T-helper 2 cell treated with Interferon-gamma antibody and Interleukin-4, amounts not matched to agents 5 μg/mL and 100 μg/mL, for 36 hours (primary cell): Measurements from ENCODE around the gene LURAP1L.

Experiments used
- DNase-seq: peaks from one replicate; pipeline ENCODE4 v3.0.0; 2021; ENCODE audit warnings: low spot score
- H3K27ac Mint-ChIP-seq: one replicate; pipeline ENCODE4 v1.8.0; 2021; ENCODE audit warnings: mild to moderate bottlenecking, mixed read lengths
- H3K27me3 Mint-ChIP-seq: one replicate; pipeline ENCODE4 v1.8.0; 2021; ENCODE audit warnings: low read depth, mixed read lengths
- H3K36me3 Mint-ChIP-seq: one replicate; pipeline ENCODE4 v1.8.0; 2021; ENCODE audit warnings: low read depth, mixed read lengths
- H3K4me1 Mint-ChIP-seq: one replicate; pipeline ENCODE4 v1.8.0; 2021; ENCODE audit warnings: low read depth, mixed read lengths
- H3K4me3 Mint-ChIP-seq: one replicate; pipeline ENCODE4 v1.8.0; 2022; ENCODE audit warnings: mild to moderate bottlenecking, moderate library complexity, mixed read lengths
- H3K9me3 Mint-ChIP-seq: one replicate; pipeline ENCODE4 v1.8.0; 2021; ENCODE audit warnings: mixed read lengths

LURAP1L gene

DNA sequence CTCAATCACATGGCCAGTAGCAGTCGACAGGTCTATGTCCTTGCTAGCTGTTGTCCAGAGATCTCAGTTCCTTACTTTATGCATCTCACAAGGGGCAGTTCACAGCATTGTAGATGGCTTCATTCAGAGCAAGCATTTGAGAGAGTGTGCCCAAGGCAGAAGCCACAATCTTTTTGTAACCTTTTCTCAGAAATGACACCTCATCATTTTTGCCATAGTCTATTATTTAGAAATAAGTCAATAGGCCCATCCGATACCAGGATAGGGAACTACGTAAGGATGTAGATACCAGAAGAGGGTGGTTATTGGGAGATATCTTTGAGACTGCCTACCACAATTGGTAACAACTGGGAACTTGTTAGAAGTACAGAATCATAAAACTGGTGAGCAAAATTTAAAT, 37.1 kb downstream of the LURAP1L start:
- no peaks in the 10 kb centered on the region for H3K36me3 Mint-ChIP-seq
- no peak for DNase-seq
- H3K4me3 Mint-ChIP-seq = no peak overlapping the region
- H3K9me3 Mint-ChIP-seq = peaks cover 12% of the 10 kb centered on the region
- H3K27me3 Mint-ChIP-seq = no peaks in the 10 kb centered on the region
- H3K27ac Mint-ChIP-seq = no peak overlapping the region
- no peaks in the 10 kb centered on the region for H3K4me1 Mint-ChIP-seq

- Mint-ChIP-seq H3K36me3 (no peaks in the 10 kb centered on the region), H3K27ac (no peak overlapping the region), H3K27me3 (no peaks in the 10 kb centered on the region), H3K9me3 (peaks cover 12% of the 10 kb centered on the region), H3K4me3 (no peak overlapping the region), H3K4me1 (no peaks in the 10 kb centered on the region)
- no peak for DNase-seq
Observed at GRCh38 chr9:12812710-12813109, 37.9 kb downstream of the LURAP1L start.

GRCh38 chr9:12813533-12813932, 38.7 kb downstream of the LURAP1L start:
- H3K4me3 Mint-ChIP-seq = no peak overlapping the region
- no peak for DNase-seq
- H3K36me3 Mint-ChIP-seq = no peaks in the 10 kb centered on the region
- H3K9me3 Mint-ChIP-seq = peaks cover 17% of the 10 kb centered on the region
- H3K27me3 Mint-ChIP-seq = no peaks in the 10 kb centered on the region
- no peak overlapping the region for H3K27ac Mint-ChIP-seq
- no peaks in the 10 kb centered on the region for H3K4me1 Mint-ChIP-seq

DNA sequence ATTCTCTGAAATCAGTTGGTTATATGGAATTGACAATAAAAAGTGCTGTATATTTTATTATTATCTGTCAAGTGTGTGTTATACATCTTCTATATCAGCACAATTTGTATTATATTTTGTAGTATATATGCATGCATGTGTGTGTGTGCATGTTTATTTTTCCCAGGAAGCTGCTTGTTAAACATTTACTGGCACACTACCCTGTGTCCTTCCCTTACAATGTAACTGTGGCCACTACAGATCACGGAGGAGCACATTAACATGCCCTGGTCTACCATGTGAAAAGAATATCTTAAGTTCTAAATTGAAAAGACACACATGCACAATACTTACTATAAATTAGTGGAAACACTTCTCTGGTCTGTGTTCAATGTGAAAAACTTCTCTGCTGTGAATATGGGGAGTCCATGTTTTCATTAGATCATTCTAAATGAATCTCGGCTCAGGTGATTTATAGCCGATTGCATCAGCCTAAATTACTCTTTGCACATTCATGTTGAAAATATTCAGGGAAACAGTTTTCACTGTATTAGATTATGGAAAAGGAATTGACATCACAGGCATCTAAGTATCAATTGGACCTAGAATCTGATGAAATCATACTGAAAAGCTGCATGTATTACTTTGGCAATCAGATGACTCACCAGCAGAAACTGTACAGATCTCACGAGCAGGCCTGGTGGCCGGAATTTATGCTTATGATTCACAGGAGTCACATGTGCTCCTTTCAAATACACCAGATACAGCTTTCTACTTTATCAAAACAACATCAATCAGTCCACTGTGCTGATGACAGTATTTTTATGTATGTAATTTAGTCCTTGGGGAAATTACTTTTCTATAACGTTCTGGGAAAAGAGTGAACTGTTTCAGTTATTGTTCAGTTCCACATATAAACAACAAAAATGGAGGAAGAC, 39.4 kb downstream of the LURAP1L start:
- DNase-seq = no peak
- H3K27me3 Mint-ChIP-seq = no peaks in the 10 kb centered on the region
- peaks cover 18% of the 10 kb centered on the region for H3K9me3 Mint-ChIP-seq
- no peak overlapping the region for H3K4me3 Mint-ChIP-seq
- no peak overlapping the region for H3K27ac Mint-ChIP-seq
- no peaks in the 10 kb centered on the region for H3K4me1 Mint-ChIP-seq
- H3K36me3 Mint-ChIP-seq = no peaks in the 10 kb centered on the region

- Mint-ChIP-seq H3K9me3 (peaks cover 13% of the 10 kb centered on the region), H3K36me3 (no peaks in the 10 kb centered on the region), H3K4me1 (no peaks in the 10 kb centered on the region), H3K27ac (no peak overlapping the region), H3K27me3 (no peaks in the 10 kb centered on the region), H3K4me3 (no peak overlapping the region)
- no peak for DNase-seq
Observed at GRCh38 chr9:12814877-12815237, 40.0 kb downstream of the LURAP1L start.

GRCh38 chr9:12815888-12816287, 41.1 kb downstream of the LURAP1L start:
- Mint-ChIP-seq H3K27me3 (no peaks in the 10 kb centered on the region), H3K27ac (no peak overlapping the region), H3K9me3 (peaks cover 13% of the 10 kb centered on the region), H3K4me1 (no peaks in the 10 kb centered on the region), H3K4me3 (no peak overlapping the region), H3K36me3 (no peaks in the 10 kb centered on the region)
- no peak for DNase-seq

DNA sequence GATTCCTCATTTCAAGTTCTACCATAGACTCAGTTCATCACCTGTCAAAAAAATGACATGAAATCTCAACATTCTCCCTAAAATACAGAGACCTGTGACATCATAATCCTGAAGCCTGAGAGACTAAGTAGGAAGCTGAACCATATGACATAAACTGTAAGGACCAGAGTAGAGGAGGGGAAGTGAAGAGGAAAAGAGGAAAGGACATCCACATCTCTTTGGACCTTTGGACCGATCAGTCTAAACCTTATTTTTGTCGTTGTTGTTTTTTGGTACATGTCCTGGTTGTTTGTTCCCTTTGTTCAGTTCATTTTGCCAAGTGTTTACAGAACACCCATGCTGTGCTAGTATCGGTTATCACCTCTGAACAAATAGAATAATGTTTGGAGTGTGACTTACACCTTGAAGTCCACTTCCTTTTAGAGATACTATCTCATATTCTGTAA, 41.9 kb downstream of the LURAP1L start:
- Mint-ChIP-seq H3K27me3 (no peaks in the 10 kb centered on the region), H3K4me3 (no peak overlapping the region), H3K4me1 (no peaks in the 10 kb centered on the region), H3K9me3 (peaks cover 10% of the 10 kb centered on the region), H3K36me3 (no peaks in the 10 kb centered on the region), H3K27ac (no peak overlapping the region)
- no peak for DNase-seq

- Mint-ChIP-seq H3K36me3 (no peaks in the 10 kb centered on the region), H3K4me3 (no peak overlapping the region), H3K9me3 (peaks cover 9% of the 10 kb centered on the region), H3K27me3 (no peaks in the 10 kb centered on the region), H3K4me1 (no peaks in the 10 kb centered on the region), H3K27ac (no peak overlapping the region)
- no peak for DNase-seq
Observed at GRCh38 chr9:12817702-12818101, 42.9 kb downstream of the LURAP1L start.

- H3K36me3 Mint-ChIP-seq = no peaks in the 10 kb centered on the region
- DNase-seq = no peak
Observed at GRCh38 chr9:12818431-12819000, 43.7 kb downstream of the LURAP1L start.

GRCh38 chr9:12819436-12820185, 44.8 kb downstream of the LURAP1L start:
- H3K27ac Mint-ChIP-seq = no peak overlapping the region
- no peaks in the 10 kb centered on the region for H3K27me3 Mint-ChIP-seq
- H3K4me3 Mint-ChIP-seq = no peak overlapping the region
- DNase-seq = no peak
- H3K9me3 Mint-ChIP-seq = peaks cover 9% of the 10 kb centered on the region
- no peaks in the 10 kb centered on the region for H3K36me3 Mint-ChIP-seq
- no peaks in the 10 kb centered on the region for H3K4me1 Mint-ChIP-seq

More at GRCh38 chr9:12818431-12819000, 43.7 kb downstream of the LURAP1L start:
- H3K27me3 Mint-ChIP-seq = no peaks in the 10 kb centered on the region
- no peak overlapping the region for H3K4me3 Mint-ChIP-seq
- H3K4me1 Mint-ChIP-seq = no peaks in the 10 kb centered on the region
- no peak overlapping the region for H3K27ac Mint-ChIP-seq
- H3K9me3 Mint-ChIP-seq = peaks cover 9% of the 10 kb centered on the region

DNA sequence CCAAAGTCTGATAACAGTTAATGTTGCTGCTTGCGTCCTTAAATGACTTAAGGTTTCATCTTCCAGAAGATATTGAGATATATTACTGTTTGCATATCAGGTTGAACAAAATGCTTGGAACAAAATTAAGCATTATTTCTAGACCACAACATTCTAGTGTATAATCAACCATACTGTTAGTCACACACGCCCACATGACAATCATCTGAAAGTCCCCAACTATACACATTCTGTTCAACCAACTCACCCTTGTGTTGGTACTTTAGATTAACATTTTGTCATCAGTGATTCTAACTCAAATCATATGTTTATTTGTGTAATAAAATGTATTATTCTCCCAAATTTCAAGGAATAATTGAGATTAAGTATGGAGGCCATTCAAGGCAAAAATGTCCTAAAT, 47.3 kb downstream of the LURAP1L start:
- Mint-ChIP-seq H3K27ac (no peak overlapping the region), H3K4me1 (no peaks in the 10 kb centered on the region)
- no peak for DNase-seq

GRCh38 chr9:12826924-12827565, 52.2 kb downstream of the LURAP1L start:
- no peaks in the 10 kb centered on the region for H3K36me3 Mint-ChIP-seq
- no peak overlapping the region for H3K27ac Mint-ChIP-seq
- DNase-seq = no peak
- H3K4me1 Mint-ChIP-seq = no peaks in the 10 kb centered on the region
- H3K9me3 Mint-ChIP-seq = peaks cover 13% of the 10 kb centered on the region
- no peak overlapping the region for H3K4me3 Mint-ChIP-seq
- H3K27me3 Mint-ChIP-seq = no peaks in the 10 kb centered on the region

More for the DNA sequence above, 47.3 kb downstream of the LURAP1L start:
- H3K27me3 Mint-ChIP-seq = no peaks in the 10 kb centered on the region
- H3K36me3 Mint-ChIP-seq = no peaks in the 10 kb centered on the region
- peaks cover 9% of the 10 kb centered on the region for H3K9me3 Mint-ChIP-seq
- no peak overlapping the region for H3K4me3 Mint-ChIP-seq

GRCh38 chr9:12833701-12834100, 58.9 kb downstream of the LURAP1L start:
- H3K27me3 Mint-ChIP-seq = no peaks in the 10 kb centered on the region
- no peak overlapping the region for H3K27ac Mint-ChIP-seq
- no peak overlapping the region for H3K4me3 Mint-ChIP-seq

DNA sequence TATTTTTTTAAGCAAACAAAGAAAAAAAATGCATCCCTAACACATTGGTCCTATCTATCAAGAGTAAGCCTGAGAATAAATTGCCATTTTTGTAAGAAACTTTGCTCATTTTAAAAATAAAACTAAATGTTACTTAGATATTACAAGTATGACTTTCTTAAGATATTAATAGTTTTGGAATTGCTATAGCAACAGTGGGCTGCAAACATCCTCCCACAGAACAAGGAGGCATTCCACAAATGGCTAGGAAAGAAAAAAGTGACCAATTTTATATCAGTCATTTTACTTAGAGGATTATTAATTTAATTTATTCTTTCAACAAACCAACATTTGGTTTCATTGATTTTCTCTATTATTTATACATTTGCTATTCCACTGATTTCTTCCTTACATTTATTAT, 63.7 kb downstream of the LURAP1L start:
- no peak overlapping the region for H3K4me3 Mint-ChIP-seq
- DNase-seq = no peak
- no peaks in the 10 kb centered on the region for H3K36me3 Mint-ChIP-seq
- H3K27ac Mint-ChIP-seq = no peak overlapping the region
- no peaks in the 10 kb centered on the region for H3K4me1 Mint-ChIP-seq
- H3K27me3 Mint-ChIP-seq = no peaks in the 10 kb centered on the region
- H3K9me3 Mint-ChIP-seq = peaks cover 36% of the 10 kb centered on the region

More at GRCh38 chr9:12833701-12834100, 58.9 kb downstream of the LURAP1L start:
- Mint-ChIP-seq H3K4me1 (no peaks in the 10 kb centered on the region), H3K9me3 (peaks cover 33% of the 10 kb centered on the region), H3K36me3 (no peaks in the 10 kb centered on the region)
- no peak for DNase-seq
